Ramos (cell line): ENCODE results near the gene PRKCA.
"Not testable (repeated sequence)": the region's sequence is repeated elsewhere in the genome, so short reads cannot be mapped to it uniquely, and the experiment has no call there.

Source experiments
- in situ Hi-C: fragments of 300-500 bp; cut with MboI; formaldehyde crosslinking; loops from one replicate; pipeline ENCODE4 v1.14.3; 2022; ENCODE audit warnings: low sequenced_read_pairs; ENCODE audit not compliant: unreplicated experiment

The PRKCA gene

GRCh38 chr17:66712453-66712852 lies 410.0 kb downstream of the PRKCA start:
- in situ Hi-C loops, result no loop called here

- in situ Hi-C loops, result not testable (repeated sequence)
These were observed 410.7 kb downstream of the PRKCA start for GRCh38 chr17:66713021-66713532.

GRCh38 chr17:66713533-66714042 lies 411.2 kb downstream of the PRKCA start:
- in situ Hi-C loops, result no loop called here

- in situ Hi-C loops, result loop anchor here (5.0 kb wide), 1 partner anchor 193 kb away; no protein-coding TSS in a partner anchor
These were observed 411.9 kb downstream of the PRKCA start for GRCh38 chr17:66714046-66715023.

- in situ Hi-C loops, result loop anchor here (5.0 kb wide), 1 partner anchor 192 kb away; no protein-coding TSS in a partner anchor
These were observed 412.8 kb downstream of the PRKCA start for GRCh38 chr17:66715076-66715675.

GRCh38 chr17:66715745-66716156 lies 413.3 kb downstream of the PRKCA start:
- in situ Hi-C loops, result loop anchor here (5.0 kb wide), 1 partner anchor 192 kb away; no protein-coding TSS in a partner anchor

- in situ Hi-C loops, result loop anchor here (5.0 kb wide), 1 partner anchor 191 kb away; no protein-coding TSS in a partner anchor
These were observed 414.0 kb downstream of the PRKCA start for GRCh38 chr17:66716236-66717026.

GRCh38 chr17:66717641-66718058 lies 415.2 kb downstream of the PRKCA start:
- in situ Hi-C loops, result loop anchor here (5.0 kb wide), 1 partner anchor 190 kb away; no protein-coding TSS in a partner anchor

- in situ Hi-C loops, result no loop called here
These were observed 417.6 kb downstream of the PRKCA start for GRCh38 chr17:66720027-66720426.

- in situ Hi-C loops, result no loop called here
These were observed 418.2 kb downstream of the PRKCA start for GRCh38 chr17:66720567-66720966.

- in situ Hi-C loops, result no loop called here
These were observed 419.9 kb downstream of the PRKCA start for GRCh38 chr17:66722341-66722740.

GRCh38 chr17:66724581-66725341 lies 422.3 kb downstream of the PRKCA start:
- in situ Hi-C loops, result no loop called here

GRCh38 chr17:66725438-66725837 lies 423.0 kb downstream of the PRKCA start:
- in situ Hi-C loops, result not testable (repeated sequence)

- in situ Hi-C loops, result no loop called here
These were observed 423.5 kb downstream of the PRKCA start for GRCh38 chr17:66725956-66726355.

- in situ Hi-C loops, result no loop called here
These were observed 424.0 kb downstream of the PRKCA start for GRCh38 chr17:66726371-66726770.

- in situ Hi-C loops, result no loop called here
These were observed 424.4 kb downstream of the PRKCA start for GRCh38 chr17:66726846-66727245.

GRCh38 chr17:66727634-66728570 lies 425.5 kb downstream of the PRKCA start:
- in situ Hi-C loops, result no loop called here

- in situ Hi-C loops, result no loop called here
These were observed 428.1 kb downstream of the PRKCA start for GRCh38 chr17:66730461-66730923.
